Urinary bladder (tissue), 4 donors: ENCODE measurements around the gene ZNF124. TPM values are rescaled to one million over a fixed set of nuclear protein-coding genes. Genes with fewer than 3 reads are reported as not detected.
"Not testable (repeated sequence)": the region's sequence is repeated elsewhere in the genome, so short reads cannot be mapped to it uniquely, and the experiment has no call there.

Experiments
- DNase-seq: peaks from one replicate; pipeline ENCODE4 v3.0.0-alpha.2; 2015; ENCODE audit errors: extremely low spot score
- H3K27ac ChIP-seq: one replicate; pipeline ENCODE4 v1.5.1; 2013; ENCODE audit warnings: low read depth, mild to moderate bottlenecking, moderate library complexity
- H3K36me3 ChIP-seq: one replicate; pipeline ENCODE4 v1.6.1; 2013; ENCODE audit warnings: mild to moderate bottlenecking, moderate library complexity; ENCODE audit not compliant: insufficient read depth
- H3K4me1 ChIP-seq: one replicate; pipeline ENCODE4 v1.6.1; 2013; ENCODE audit warnings: mild to moderate bottlenecking, moderate library complexity; ENCODE audit not compliant: insufficient read depth
- H3K4me3 ChIP-seq: one replicate; pipeline ENCODE4 v1.5.1; 2013; ENCODE audit warnings: low read depth, low read length
- WGBS: extraction: QIAGEN DNeasy Blood & Tissue Kit; methylation state at CpG from one replicate; pipeline ENCODE4 v1.1.7; 2013; 5-methylcytosine and 5-hydroxymethylcytosine counted together
- polyA plus RNA-seq: library from polyadenylated mRNA; stranded (reverse); fragments of 200-250 nt; gene quantifications from one replicate; pipeline ENCODE4 v1.2.3, GENCODE V29; 2013
- total RNA-seq: library from RNA; depleted of rRNA; stranded (reverse); fragments of >200 nt; gene quantifications from one replicate; pipeline ENCODE4 v1.2.3, GENCODE V29; 2014
- donor health status: healthy with polysubstance abuse.
- donor health status: healthy.

ZNF124 gene
- total RNA-seq, result 116 TPM
- 2.1 TPM for polyA plus RNA-seq

- WGBS, result 49% methylated on average over 3 of the region's 28 CpGs
Observed at GRCh38 chr1:247171875-247172563, at the start of gene ZNF124. Gene ZNF124, minus strand, starts transcription at chr1:247172020. Its CDS starts 143 bp downstream, at chr1:247171877.

GRCh38 chr1:247220280-247220679, 48.5 kb upstream of the ZNF124 start:
- H3K27ac ChIP-seq, H3K4me3 ChIP-seq, DNase-seq, H3K36me3 ChIP-seq, H3K4me1 ChIP-seq: not testable (repeated sequence)
- whole genome bisulfite sequencing, result 96% methylated on average over 24 of the region's 30 CpGs

More at GRCh38 chr1:247171875-247172563, at the start of gene ZNF124:
- not testable (repeated sequence) for DNase-seq, H3K27ac ChIP-seq, H3K36me3 ChIP-seq, H3K4me1 ChIP-seq, H3K4me3 ChIP-seq

- no peak overlapping the region for H3K27ac ChIP-seq
- H3K36me3 ChIP-seq, result no peaks in the 10 kb centered on the region
- no peak for DNase-seq
- no peaks in the 10 kb centered on the region for H3K4me1 ChIP-seq
- 68% methylated on average over 6 of the region's 6 CpGs for WGBS
- H3K4me3 ChIP-seq, result no peak overlapping the region
Observed at GRCh38 chr1:247218121-247218651, 46.4 kb upstream of the ZNF124 start.

GRCh38 chr1:247216261-247216660, 44.4 kb upstream of the ZNF124 start:
- no peak for DNase-seq
- no peak overlapping the region for H3K27ac ChIP-seq
- no peaks in the 10 kb centered on the region for H3K4me1 ChIP-seq
- no peak overlapping the region for H3K4me3 ChIP-seq
- no peaks in the 10 kb centered on the region for H3K36me3 ChIP-seq
- 38% methylated on average over 3 of the region's 3 CpGs for WGBS

- Histone ChIP-seq H3K36me3 (no peaks in the 10 kb centered on the region), H3K4me1 (no peaks in the 10 kb centered on the region), H3K4me3 (no peak overlapping the region), H3K27ac (no peak overlapping the region)
- 18% methylated on average over 1 of the region's 1 CpG for WGBS
- DNase-seq, result no peak
Observed at GRCh38 chr1:247212627-247213617, 41.1 kb upstream of the ZNF124 start.

- DNase-seq, result no peak
- H3K4me1 ChIP-seq, result no peaks in the 10 kb centered on the region
- H3K4me3 ChIP-seq, result no peak overlapping the region
- H3K27ac ChIP-seq, result no peak overlapping the region
- WGBS, result 49% methylated on average over 5 of the region's 5 CpGs
- no peaks in the 10 kb centered on the region for H3K36me3 ChIP-seq
Observed at GRCh38 chr1:247212012-247212411, 40.2 kb upstream of the ZNF124 start.

- no peaks in the 10 kb centered on the region for H3K36me3 ChIP-seq
- no peaks in the 10 kb centered on the region for H3K4me1 ChIP-seq
- no peak overlapping the region for H3K4me3 ChIP-seq
- DNase-seq, result no peak
- no peak overlapping the region for H3K27ac ChIP-seq
- WGBS, result 58% methylated on average over 7 of the region's 7 CpGs
Observed at GRCh38 chr1:247211339-247211738, 39.5 kb upstream of the ZNF124 start.

GRCh38 chr1:247210376-247211117, 38.7 kb upstream of the ZNF124 start:
- peak; percentile 86 for DNase-seq
- H3K36me3 ChIP-seq, result no peaks in the 10 kb centered on the region
- H3K27ac ChIP-seq, result peak overlapping the region; percentile 91
- H3K4me3 ChIP-seq, result peak overlapping the region; percentile 90
- no peaks in the 10 kb centered on the region for H3K4me1 ChIP-seq
- under 1% methylated on average over 49 of the region's 49 CpGs for WGBS

- Histone ChIP-seq H3K4me1 (no peaks in the 10 kb centered on the region), H3K27ac (no peak overlapping the region), H3K36me3 (no peaks in the 10 kb centered on the region), H3K4me3 (peak overlapping the region; percentile 90)
- 5% methylated on average over 5 of the region's 5 CpGs for WGBS
- DNase-seq, result no peak
Observed at GRCh38 chr1:247210062-247210375, 38.2 kb upstream of the ZNF124 start.

- WGBS, result 43% methylated on average over 2 of the region's 2 CpGs
- Histone ChIP-seq H3K4me1 (no peaks in the 10 kb centered on the region), H3K4me3 (no peak overlapping the region), H3K27ac (no peak overlapping the region), H3K36me3 (no peaks in the 10 kb centered on the region)
- DNase-seq, result no peak
Observed at GRCh38 chr1:247209396-247209795, 37.6 kb upstream of the ZNF124 start.

- Histone ChIP-seq H3K4me3 (no peak overlapping the region), H3K27ac (no peak overlapping the region), H3K4me1 (peaks cover 2% of the 10 kb centered on the region), H3K36me3 (no peaks in the 10 kb centered on the region)
- DNase-seq, result no peak
- whole genome bisulfite sequencing, result 79% methylated on average over 7 of the region's 7 CpGs
Observed at GRCh38 chr1:247204177-247204647, 32.4 kb upstream of the ZNF124 start.

- 57% methylated on average over 3 of the region's 3 CpGs for WGBS
- H3K4me1 ChIP-seq, result no peaks in the 10 kb centered on the region
- no peak for DNase-seq
- H3K27ac ChIP-seq, result no peak overlapping the region
- H3K36me3 ChIP-seq, result peaks cover 4% of the 10 kb centered on the region
- H3K4me3 ChIP-seq, result no peak overlapping the region
Observed at GRCh38 chr1:247198781-247199180, 27.0 kb upstream of the ZNF124 start.

GRCh38 chr1:247193958-247194357, 22.1 kb upstream of the ZNF124 start:
- H3K27ac ChIP-seq, result no peak overlapping the region
- no peaks in the 10 kb centered on the region for H3K4me1 ChIP-seq
- no peak overlapping the region for H3K4me3 ChIP-seq
- DNase-seq, result no peak
- peaks cover 8% of the 10 kb centered on the region for H3K36me3 ChIP-seq
